HepG2 (cell line): Measurements from ENCODE around the gene SATB2. TPM values are rescaled to one million over a fixed set of nuclear protein-coding genes. Genes with fewer than 3 reads are reported as not detected.

Source experiments
- ATAC-seq: fragments of 200-7000 bp; cut with Tn5 transposase; 3 replicates; pipeline ENCODE4 v1.9.1; 2020; ENCODE audit warnings: mild to moderate bottlenecking, moderate library complexity
- BruUV-seq: library from RNA; stranded (reverse); fragments of 400-500 nt; replicated peaks from 2 replicates; lab custom pipeline; 2021; lab: Mats Ljungman, UMichigan
- CTCF ChIA-PET: fragments of 300-600 bp; formaldehyde crosslinking; extraction: SDS; loops from one replicate; lab custom pipeline; 2021; ENCODE audit warnings: low total read pairs, inconsistent platforms, low intra/inter-chr PET ratio; lab: Yijun Ruan, JAX
- POLR2A ChIA-PET: fragments of 350-600 bp; sonication (Branson Sonifier 250); formaldehyde crosslinking; loops from one replicate; lab custom pipeline; 2020; ENCODE audit warnings: antibody characterized with exemption, inconsistent platforms; lab: Yijun Ruan, JAX
- DNase-seq: peaks from one replicate; pipeline ENCODE4 v3.0.0-alpha.2; 2015; ENCODE audit warnings: low spot score
- FAIRE-seq: peaks from 3 replicates; lab custom pipeline; 2011; peaks lifted over from hg19 to GRCh38; lab: Jason Lieb, UNC
- H2AFZ ChIP-seq: one replicate; pipeline ENCODE4 v1.6.1; 2011; ENCODE audit warnings: low read length, inconsistent platforms
- H3K27ac ChIP-seq: fragments of 300-600 bp; 3 replicates; pipeline ENCODE4 v1.8.0; 2011; ENCODE audit warnings: mixed run types, mild to moderate bottlenecking, mixed read lengths, low read length, inconsistent platforms; ENCODE audit not compliant: insufficient read depth; ENCODE audit errors: extremely low read length
- H3K27me3 ChIP-seq, 2 experiments: fragments of 200-600 bp in 1 of 2; 2 replicates in 1 of 2; 3 replicates in 1 of 2; pipeline versions ENCODE4 v1.6.0 to v1.8.0; 2011; ENCODE audit warnings: low read length in 2 of 2, mild to moderate bottlenecking in 2 of 2, moderate library complexity in 2 of 2, inconsistent platforms in 1 of 2; ENCODE audit not compliant: insufficient read depth in 2 of 2, control insufficient read depth in 1 of 2
- H3K36me3 ChIP-seq, 2 experiments: fragments of 200-600 bp in 1 of 2; replicated peaks in 1 of 2; 2 replicates in 1 of 2; 3 replicates in 1 of 2; pipeline versions ENCODE4 v1.5.1 to v1.8.0; 2011; ENCODE audit warnings: low read length in 2 of 2, inconsistent platforms in 1 of 2; ENCODE audit not compliant: insufficient read depth in 2 of 2, control insufficient read depth in 1 of 2
- H3K4me1 ChIP-seq: 2 replicates; pipeline ENCODE4 v1.5.1; 2012; ENCODE audit warnings: low read length, inconsistent platforms; ENCODE audit not compliant: insufficient read depth
- H3K4me2 ChIP-seq: 2 replicates; pipeline ENCODE4 v1.6.0; 2011; ENCODE audit warnings: low read depth, low read length, inconsistent platforms
- H3K4me3 ChIP-seq, 3 experiments: fragments of 200-600 bp in 1 of 3; sonication (generic), shearing (Covaris generic) in 1 of 3; replicated peaks in 1 of 3; 2 replicates each; pipeline ENCODE4 v1.5.1; 2011 to 2016; ENCODE audit warnings: low read length in 3 of 3, inconsistent platforms in 2 of 3, low read depth in 2 of 3, mild to moderate bottlenecking in 2 of 3, control low read depth in 1 of 3, mixed read lengths in 1 of 3; ENCODE audit not compliant: insufficient read depth in 1 of 3
- H3K79me2 ChIP-seq: one replicate; pipeline ENCODE4 v1.6.1; 2011; ENCODE audit warnings: low read length, inconsistent platforms; ENCODE audit not compliant: insufficient read depth
- H3K9ac ChIP-seq: 2 replicates; pipeline ENCODE4 v1.6.0; 2011; ENCODE audit warnings: mild to moderate bottlenecking, low read depth, low read length, inconsistent platforms; ENCODE audit not compliant: insufficient read depth
- H3K9me3 ChIP-seq: 2 replicates; pipeline ENCODE4 v1.5.1; 2012; ENCODE audit warnings: mild to moderate bottlenecking, low read length
- H4K20me1 ChIP-seq: 2 replicates; pipeline ENCODE4 v1.6.0; 2011; ENCODE audit warnings: inconsistent platforms, mild to moderate bottlenecking, low read length, moderate library complexity; ENCODE audit not compliant: insufficient read depth
- BORCS8-MEF2B ChIP-seq: sonication (generic); formaldehyde crosslinking; IDR thresholded peaks from 2 replicates; pipeline ENCODE4 v1.8.0; 2022; ENCODE audit warnings: mild to moderate bottlenecking, missing genetic modification reagents
- EZH2 ChIP-seq: conservative IDR thresholded peaks from 2 replicates; pipeline ENCODE4 v1.6.1; 2012; ENCODE audit warnings: mild to moderate bottlenecking, low read depth, low read length, moderate library complexity
- PHF21A ChIP-seq: sonication (generic); formaldehyde crosslinking; IDR thresholded peaks from 2 replicates; pipeline ENCODE4 v1.5.0; 2020; ENCODE audit warnings: mild to moderate bottlenecking, missing genetic modification reagents
- WGBS: methylation state at CpG from one replicate; pipeline ENCODE4 v1.1.6; 2017; ENCODE audit warnings: low lambda C conversion rate; 5-methylcytosine and 5-hydroxymethylcytosine counted together
- in situ Hi-C: cut with HindIII; loops from 2 replicates; pipeline ENCODE4 v1.10.0; 2017; ENCODE audit warnings: low pct_unique_long_range_greater_than_20kb; ENCODE audit not compliant: extremely low pct_ligation_motif_present
- intact Hi-C: fragments of 100-400 bp; cut with micrococcal nuclease; formaldehyde crosslinking; loops from one replicate; pipeline ENCODE4 v1.10.0; 2022; ENCODE audit not compliant: unreplicated experiment
- polyA plus RNA-seq, 8 experiments: library from polyadenylated mRNA; depleted of rRNA in 3 of 8; stranded (reverse) in 7 of 8; unstranded in 1 of 8; fragments of >200 nt; fragmentation: Illumina TruSeq in 4 of 8; extraction: Trizol in 4 of 8; gene quantifications; 2 replicates each; pipeline versions ENCODE4 v1.2.1 to v1.2.3, GENCODE V29; 2011 to 2016; ENCODE audit warnings: low read depth in 4 of 8, missing spikeins in 1 of 8, mixed read lengths in 1 of 8; ENCODE audit not compliant: insufficient read depth in 1 of 8
- total RNA-seq, 5 experiments: library from RNA; depleted of rRNA; stranded (reverse); fragments of >200 nt; fragmentation: Illumina TruSeq; extraction: Trizol; gene quantifications; 2 replicates each; pipeline ENCODE4 v1.2.3, GENCODE V29; 2016; ENCODE audit warnings: low read depth in 1 of 5
- TF ChIP-seq, protein P1 (sequence below): sonication (generic); formaldehyde crosslinking; IDR thresholded peaks from 2 replicates; pipeline ENCODE4 v1.5.1; 2020; ENCODE audit warnings: mild to moderate bottlenecking, missing genetic modification reagents, borderline replicate concordance

SATB2 gene
- total and polyA plus RNA-seq, 2 of the 13 experiments (the other 11 are each of a cell fraction or from before 2014, with no cell fraction given): 2.5 to 5.5 TPM

DNA sequence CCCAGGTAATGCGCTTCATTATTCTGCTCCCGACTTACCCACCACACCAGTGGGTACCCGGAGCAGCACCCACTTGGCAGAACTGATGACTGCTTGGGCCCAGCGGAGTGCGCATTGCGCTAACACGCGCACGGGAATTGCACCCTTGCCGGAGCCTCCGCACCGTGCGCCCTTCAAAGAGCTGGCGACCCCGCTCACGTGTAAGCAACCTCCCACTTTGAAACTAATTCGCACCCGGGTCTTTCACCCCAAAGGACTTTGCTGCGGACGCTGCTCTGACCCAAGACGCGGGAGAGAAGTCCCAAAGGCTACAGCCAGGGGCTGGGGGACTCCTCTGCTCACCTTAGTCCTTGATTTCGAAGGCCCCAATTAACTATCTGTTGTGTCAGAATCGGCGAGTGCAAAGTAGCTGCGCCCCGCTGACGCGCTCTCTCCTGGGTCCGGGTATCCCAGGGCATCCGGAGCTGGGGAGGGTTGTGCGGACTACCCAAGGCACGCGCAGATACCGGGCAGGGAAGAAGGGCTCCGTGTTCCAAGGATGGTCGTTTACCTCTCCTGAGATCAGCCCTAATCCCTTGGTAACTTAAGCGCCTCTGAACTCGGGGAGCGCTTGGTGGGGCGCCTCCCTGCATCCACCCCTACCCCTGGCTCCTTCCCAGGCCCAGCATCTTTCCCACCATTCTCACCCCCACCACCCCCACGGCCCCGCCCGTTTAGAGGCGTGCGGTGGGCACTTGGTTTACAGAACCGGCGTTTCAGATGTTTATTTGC lies 13.1 kb upstream of the SATB2 start:
- ATAC-seq (peak; percentile 10), FAIRE-seq (no peak)
- H3K4me3 ChIP-seq: no peak overlapping the region; a peak in 1 of 6 replicates

More for the DNA sequence above, 13.1 kb upstream of the SATB2 start:
- H3K9ac ChIP-seq: no peak overlapping the region
- TF ChIP-seq EZH2 (peak; percentile 87), PHF21A (CRISPR knock-in tag) (0 out of 2 replicates have a peak, but pooled peaks have one; percentile 39), BORCS8-MEF2B (CRISPR knock-in tag) (0 out of 2 replicates have a peak, but pooled peaks have one; percentile 19)
- TF ChIP-seq, protein P1, sequence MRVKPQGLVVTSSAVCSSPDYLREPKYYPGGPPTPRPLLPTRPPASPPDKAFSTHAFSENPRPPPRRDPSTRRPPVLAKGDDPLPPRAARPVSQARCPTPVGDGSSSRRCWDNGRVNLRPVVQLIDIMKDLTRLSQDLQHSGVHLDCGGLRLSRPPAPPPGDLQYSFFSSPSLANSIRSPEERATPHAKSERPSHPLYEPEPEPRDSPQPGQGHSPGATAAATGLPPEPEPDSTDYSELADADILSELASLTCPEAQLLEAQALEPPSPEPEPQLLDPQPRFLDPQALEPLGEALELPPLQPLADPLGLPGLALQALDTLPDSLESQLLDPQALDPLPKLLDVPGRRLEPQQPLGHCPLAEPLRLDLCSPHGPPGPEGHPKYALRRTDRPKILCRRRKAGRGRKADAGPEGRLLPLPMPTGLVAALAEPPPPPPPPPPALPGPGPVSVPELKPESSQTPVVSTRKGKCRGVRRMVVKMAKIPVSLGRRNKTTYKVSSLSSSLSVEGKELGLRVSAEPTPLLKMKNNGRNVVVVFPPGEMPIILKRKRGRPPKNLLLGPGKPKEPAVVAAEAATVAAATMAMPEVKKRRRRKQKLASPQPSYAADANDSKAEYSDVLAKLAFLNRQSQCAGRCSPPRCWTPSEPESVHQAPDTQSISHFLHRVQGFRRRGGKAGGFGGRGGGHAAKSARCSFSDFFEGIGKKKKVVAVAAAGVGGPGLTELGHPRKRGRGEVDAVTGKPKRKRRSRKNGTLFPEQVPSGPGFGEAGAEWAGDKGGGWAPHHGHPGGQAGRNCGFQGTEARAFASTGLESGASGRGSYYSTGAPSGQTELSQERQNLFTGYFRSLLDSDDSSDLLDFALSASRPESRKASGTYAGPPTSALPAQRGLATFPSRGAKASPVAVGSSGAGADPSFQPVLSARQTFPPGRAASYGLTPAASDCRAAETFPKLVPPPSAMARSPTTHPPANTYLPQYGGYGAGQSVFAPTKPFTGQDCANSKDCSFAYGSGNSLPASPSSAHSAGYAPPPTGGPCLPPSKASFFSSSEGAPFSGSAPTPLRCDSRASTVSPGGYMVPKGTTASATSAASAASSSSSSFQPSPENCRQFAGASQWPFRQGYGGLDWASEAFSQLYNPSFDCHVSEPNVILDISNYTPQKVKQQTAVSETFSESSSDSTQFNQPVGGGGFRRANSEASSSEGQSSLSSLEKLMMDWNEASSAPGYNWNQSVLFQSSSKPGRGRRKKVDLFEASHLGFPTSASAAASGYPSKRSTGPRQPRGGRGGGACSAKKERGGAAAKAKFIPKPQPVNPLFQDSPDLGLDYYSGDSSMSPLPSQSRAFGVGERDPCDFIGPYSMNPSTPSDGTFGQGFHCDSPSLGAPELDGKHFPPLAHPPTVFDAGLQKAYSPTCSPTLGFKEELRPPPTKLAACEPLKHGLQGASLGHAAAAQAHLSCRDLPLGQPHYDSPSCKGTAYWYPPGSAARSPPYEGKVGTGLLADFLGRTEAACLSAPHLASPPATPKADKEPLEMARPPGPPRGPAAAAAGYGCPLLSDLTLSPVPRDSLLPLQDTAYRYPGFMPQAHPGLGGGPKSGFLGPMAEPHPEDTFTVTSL (CRISPR knock-in tag): no peak
- in situ Hi-C loops (no loop called here), intact Hi-C loops (no loop called here)
- H2AFZ ChIP-seq: no peak overlapping the region
- no peaks in the 10 kb centered on the region for H3K9me3 ChIP-seq
- DNase-seq: no peak
- H3K4me2 ChIP-seq: peak overlapping the region; percentile 39; the same call in 1 of the 2 replicates
- no TSS peak for BruUV-seq
- H3K27ac ChIP-seq: no peak overlapping the region
- H3K27me3 ChIP-seq: peaks cover 20 to 92% of the 10 kb centered on the region in 2 experiments; a peak in 4 of 5 replicates
- peaks cover 3% of the 10 kb centered on the region; the same call in 1 of the 2 replicates for H4K20me1 ChIP-seq
- WGBS: 42% methylated on average over 44 of the region's 48 CpGs
- POLR2A ChIA-PET: interaction anchor here (1.6 kb wide), 1 partner anchor 11 kb away, joined by 6 read pairs; no protein-coding TSS in a partner anchor
- no peaks in the 10 kb centered on the region for H3K36me3 ChIP-seq
- H3K4me1 ChIP-seq: 0 out of 2 replicates have a peak, but pooled peaks cover 12% of the 10 kb centered on the region
- H3K79me2 ChIP-seq: no peaks in the 10 kb centered on the region
- CTCF ChIA-PET: interaction anchor here (1.0 kb wide), 1 partner anchor 15 kb away, joined by 3 read pairs; no protein-coding TSS in a partner anchor
